Caco-2 (cell line): ENCODE data around the gene SERPINE1. TPM values are rescaled to one million over a fixed set of nuclear protein-coding genes. Genes with fewer than 3 reads are reported as not detected.

Source experiments
- BruUV-seq: library from RNA; stranded (reverse); fragments of 400-500 nt; replicated peaks from 2 replicates; lab custom pipeline; 2021; lab: Mats Ljungman, UMichigan
- CTCF ChIA-PET: fragments of 300-600 bp; sonication (Branson Sonifier 250); formaldehyde crosslinking; loops from one replicate; lab custom pipeline; 2022; ENCODE audit warnings: antibody characterized with exemption; lab: Charles Lee
- POLR2A ChIA-PET: fragments of 300-600 bp; sonication (Branson Sonifier 250); formaldehyde crosslinking; loops from one replicate; lab custom pipeline; 2022; ENCODE audit warnings: antibody characterized with exemption; lab: Charles Lee
- DNase-seq, 2 experiments: peaks; one replicate each; pipeline versions ENCODE4 v3.0.0 to v3.0.0-alpha.2; 2020 to 2022
- H3K27me3 ChIP-seq: replicated peaks from 2 replicates; pipeline ENCODE4 v1.6.0; 2011; ENCODE audit warnings: low read length; ENCODE audit not compliant: control insufficient read depth, insufficient read depth
- H3K36me3 ChIP-seq: 2 replicates; pipeline ENCODE4 v1.5.1; 2011; ENCODE audit warnings: low read length; ENCODE audit not compliant: control insufficient read depth, insufficient read depth
- H3K4me1 ChIP-seq: fragments of 250-450 bp; sonication (Bioruptor Pico); 2 replicates; pipeline ENCODE4 v1.5.1; 2020; ENCODE audit warnings: mild to moderate bottlenecking
- H3K4me3 ChIP-seq: 2 replicates; pipeline ENCODE4 v1.5.1; 2011; ENCODE audit warnings: low read depth, mild to moderate bottlenecking, control low read depth, low read length
- H3K9me3 ChIP-seq: fragments of 250-450 bp; sonication (Bioruptor Pico); 2 replicates; pipeline ENCODE4 v1.5.1; 2020; ENCODE audit warnings: mild to moderate bottlenecking, moderate library complexity
- H3K27ac Mint-ChIP-seq: one replicate; pipeline ENCODE4 v1.8.0; 2022; ENCODE audit warnings: mixed read lengths; ENCODE audit not compliant: unreplicated experiment
- H3K27me3 Mint-ChIP-seq: one replicate; pipeline ENCODE4 v1.8.0; 2022; ENCODE audit warnings: mixed read lengths; ENCODE audit not compliant: insufficient read depth, unreplicated experiment
- H3K36me3 Mint-ChIP-seq: one replicate; pipeline ENCODE4 v1.8.0; 2022; ENCODE audit warnings: mild to moderate bottlenecking, mixed read lengths; ENCODE audit not compliant: insufficient read depth, unreplicated experiment
- H3K4me1 Mint-ChIP-seq: one replicate; pipeline ENCODE4 v1.8.0; 2022; ENCODE audit warnings: low read depth, mixed read lengths; ENCODE audit not compliant: unreplicated experiment
- H3K4me3 Mint-ChIP-seq: one replicate; pipeline ENCODE4 v1.8.0; 2022; ENCODE audit warnings: mild to moderate bottlenecking, moderate library complexity, mixed read lengths; ENCODE audit not compliant: unreplicated experiment
- H3K9me3 Mint-ChIP-seq: one replicate; pipeline ENCODE4 v1.8.0; 2022; ENCODE audit warnings: mixed read lengths; ENCODE audit not compliant: unreplicated experiment
- intact Hi-C: fragments of 100-400 bp; cut with micrococcal nuclease; formaldehyde crosslinking; loops from one replicate; pipeline ENCODE4 v1.10.0; 2022; ENCODE audit not compliant: unreplicated experiment
- total RNA-seq: library from RNA; stranded (reverse); gene quantifications from 2 replicates; pipeline ENCODE4 v1.2.3, GENCODE V29; 2022
- TF ChIP-seq, protein P1 (sequence below), 2 experiments: fragments of 200-600 bp in 1 of 2; IDR thresholded peaks; 1 replicate in 1 of 2; 2 replicates in 1 of 2; pipeline versions ENCODE4 v1.5.1 to v1.8.0; 2011 to 2022; ENCODE audit warnings: antibody characterized with exemption in 1 of 2, control low read depth in 1 of 2, inconsistent platforms in 1 of 2, low read depth in 1 of 2, low read length in 1 of 2, mild to moderate bottlenecking in 1 of 2, moderate library complexity in 1 of 2; ENCODE audit not compliant: insufficient read depth in 1 of 2, severe bottlenecking in 1 of 2, unreplicated experiment in 1 of 2

Gene SERPINE1
- total RNA-seq, 1 experiment from 2014 or later, result 0.25 TPM

DNA sequence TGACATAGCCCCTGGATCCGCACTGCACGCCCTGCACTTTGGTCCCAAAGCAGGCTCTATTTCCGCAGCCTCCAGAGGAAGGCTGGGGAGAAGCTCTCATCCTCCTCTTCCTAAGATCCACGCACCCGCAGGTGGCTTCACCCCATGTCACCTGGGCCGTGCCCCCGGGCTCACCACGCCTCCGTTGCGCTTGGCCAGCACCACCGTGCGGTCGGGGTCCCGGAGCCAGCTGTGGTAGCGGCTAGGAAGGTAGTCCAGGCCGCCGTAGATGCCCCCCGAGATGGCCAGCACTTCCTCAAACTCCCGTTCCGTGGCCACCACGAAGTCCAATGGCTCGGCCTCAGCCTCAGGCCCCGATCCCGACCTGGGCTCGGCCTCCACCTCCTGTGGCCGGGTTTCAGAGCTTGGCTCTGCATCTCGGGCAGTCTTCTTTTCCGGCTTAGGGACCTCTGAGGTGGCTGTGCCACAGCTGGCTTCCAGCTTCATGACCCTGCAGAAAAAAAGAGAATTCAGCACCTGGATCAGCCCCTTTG lies 47.5 kb downstream of the SERPINE1 start:
- peaks cover 24% of the 10 kb centered on the region for H3K4me1 Mint-ChIP-seq
- H3K27me3 ChIP-seq, result peaks cover 10% of the 10 kb centered on the region
- TF ChIP-seq, protein P1, sequence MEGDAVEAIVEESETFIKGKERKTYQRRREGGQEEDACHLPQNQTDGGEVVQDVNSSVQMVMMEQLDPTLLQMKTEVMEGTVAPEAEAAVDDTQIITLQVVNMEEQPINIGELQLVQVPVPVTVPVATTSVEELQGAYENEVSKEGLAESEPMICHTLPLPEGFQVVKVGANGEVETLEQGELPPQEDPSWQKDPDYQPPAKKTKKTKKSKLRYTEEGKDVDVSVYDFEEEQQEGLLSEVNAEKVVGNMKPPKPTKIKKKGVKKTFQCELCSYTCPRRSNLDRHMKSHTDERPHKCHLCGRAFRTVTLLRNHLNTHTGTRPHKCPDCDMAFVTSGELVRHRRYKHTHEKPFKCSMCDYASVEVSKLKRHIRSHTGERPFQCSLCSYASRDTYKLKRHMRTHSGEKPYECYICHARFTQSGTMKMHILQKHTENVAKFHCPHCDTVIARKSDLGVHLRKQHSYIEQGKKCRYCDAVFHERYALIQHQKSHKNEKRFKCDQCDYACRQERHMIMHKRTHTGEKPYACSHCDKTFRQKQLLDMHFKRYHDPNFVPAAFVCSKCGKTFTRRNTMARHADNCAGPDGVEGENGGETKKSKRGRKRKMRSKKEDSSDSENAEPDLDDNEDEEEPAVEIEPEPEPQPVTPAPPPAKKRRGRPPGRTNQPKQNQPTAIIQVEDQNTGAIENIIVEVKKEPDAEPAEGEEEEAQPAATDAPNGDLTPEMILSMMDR (IDR thresholded peaks at IDR 0.05; ENCODE audit: insufficient read depth in 1 of 2, low read depth in 1 of 2, low read length in 1 of 2, severe bottlenecking in 1 of 2, unreplicated experiment in 1 of 2), result no peak
- ChIA-PET CTCF (interaction anchor here (0.6 to 1.8 kb wide), 3 partner anchors 18 to 58 kb away, joined by 3 to 11 read pairs (median 9); no protein-coding TSS in a partner anchor), POLR2A (no interaction called here)
- peaks cover 41% of the 10 kb centered on the region for H3K27me3 Mint-ChIP-seq
- H3K27ac Mint-ChIP-seq, result no peak overlapping the region
- no peak overlapping the region for H3K4me3 ChIP-seq
- no peaks in the 10 kb centered on the region for H3K9me3 Mint-ChIP-seq
- intact Hi-C loops, result no loop called here
- H3K4me3 Mint-ChIP-seq, result no peak overlapping the region
- peaks cover 26% of the 10 kb centered on the region for H3K4me1 ChIP-seq
- DNase-seq, result no peak
- H3K36me3 ChIP-seq, result no peaks in the 10 kb centered on the region
- no TSS peak for BruUV-seq
- no peaks in the 10 kb centered on the region for H3K36me3 Mint-ChIP-seq
- no peaks in the 10 kb centered on the region for H3K9me3 ChIP-seq

DNA sequence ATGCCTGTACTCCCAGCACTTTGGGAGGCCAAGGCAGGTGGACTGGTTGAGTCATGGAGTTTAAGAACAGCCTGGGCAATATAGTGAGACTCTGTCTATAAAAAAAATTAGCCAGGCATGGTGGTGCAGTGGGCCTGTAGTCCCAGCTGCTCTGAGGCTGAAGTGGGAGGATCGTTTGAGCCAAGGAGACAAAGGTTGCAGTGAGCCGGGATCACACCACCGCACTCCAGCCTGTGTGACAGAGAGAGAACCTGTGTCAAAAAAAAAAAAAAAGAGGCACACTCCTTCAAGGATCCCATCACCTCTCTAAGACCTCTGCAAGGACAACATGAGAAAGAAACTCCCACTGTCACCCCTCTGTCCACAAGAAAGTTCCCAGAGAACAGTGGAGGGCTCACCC lies 48.8 kb downstream of the SERPINE1 start:
- CTCF ChIA-PET, result interaction anchor here (0.7 kb wide), 2 partner anchors 15 to 1775 kb away, joined by 3 read pairs; no protein-coding TSS in a partner anchor

DNA sequence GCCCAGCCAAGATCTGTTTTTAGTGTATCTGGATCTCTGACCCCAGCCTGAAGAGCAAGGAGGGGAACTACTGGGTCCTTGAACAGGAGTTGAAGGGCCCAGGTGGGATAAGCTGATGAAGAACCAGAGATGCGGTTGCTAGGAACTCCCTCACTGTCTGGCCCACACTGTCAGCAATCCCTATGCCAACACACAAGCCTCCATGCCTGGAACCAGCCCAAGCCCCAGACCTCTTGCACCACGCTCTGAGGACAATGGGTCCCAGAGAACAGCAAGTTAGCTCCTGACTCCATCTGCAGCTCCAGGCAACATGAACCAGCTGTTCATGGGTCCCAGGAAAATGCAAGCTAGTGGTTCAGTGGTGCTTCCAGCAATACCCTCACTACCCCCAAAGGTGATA lies 50.7 kb downstream of the SERPINE1 start:
- TF ChIP-seq, protein P1 (IDR thresholded peaks at IDR 0.05; ENCODE audit: insufficient read depth in 1 of 2, low read depth in 1 of 2, low read length in 1 of 2, severe bottlenecking in 1 of 2, unreplicated experiment in 1 of 2), result no peak
- H3K27me3 ChIP-seq, result peaks cover 2% of the 10 kb centered on the region; the same call in 1 of the 2 replicates
- peaks cover 6% of the 10 kb centered on the region for H3K36me3 Mint-ChIP-seq
- H3K4me3 Mint-ChIP-seq, result no peak overlapping the region
- peaks cover 30% of the 10 kb centered on the region for H3K27me3 Mint-ChIP-seq
- H3K4me1 ChIP-seq, result peaks cover 14% of the 10 kb centered on the region
- intact Hi-C loops, result no loop called here
- H3K36me3 ChIP-seq, result no peaks in the 10 kb centered on the region
- POLR2A ChIA-PET, result no interaction called here
- no peaks in the 10 kb centered on the region for H3K9me3 ChIP-seq
- no TSS peak for BruUV-seq
- DNase-seq, result no peak
- H3K4me3 ChIP-seq, result no peak overlapping the region
- peaks cover 17% of the 10 kb centered on the region for H3K4me1 Mint-ChIP-seq
- H3K27ac Mint-ChIP-seq, result no peak overlapping the region
- CTCF ChIA-PET, result interaction anchor here (1.1 to 1.4 kb wide), 2 partner anchors 15 to 34 kb away, joined by 3 to 4 read pairs; no protein-coding TSS in a partner anchor
- H3K9me3 Mint-ChIP-seq, result no peaks in the 10 kb centered on the region

More for the DNA sequence above, 48.8 kb downstream of the SERPINE1 start:
- Mint-ChIP-seq H3K27ac (no peak overlapping the region), H3K36me3 (no peaks in the 10 kb centered on the region), H3K27me3 (peaks cover 39% of the 10 kb centered on the region), H3K4me3 (no peak overlapping the region), H3K9me3 (no peaks in the 10 kb centered on the region), H3K4me1 (peaks cover 20% of the 10 kb centered on the region)
- Histone ChIP-seq H3K4me3 (no peak overlapping the region), H3K4me1 (peaks cover 16% of the 10 kb centered on the region), H3K36me3 (no peaks in the 10 kb centered on the region), H3K9me3 (no peaks in the 10 kb centered on the region), H3K27me3 (peaks cover 7% of the 10 kb centered on the region)
- no peak for DNase-seq
- POLR2A ChIA-PET, result no interaction called here
- BruUV-seq, result no TSS peak
- TF ChIP-seq, protein P1 (IDR thresholded peaks at IDR 0.05; ENCODE audit: insufficient read depth in 1 of 2, low read depth in 1 of 2, low read length in 1 of 2, severe bottlenecking in 1 of 2, unreplicated experiment in 1 of 2), result no peak
- intact Hi-C loops, result no loop called here
